ENCODE data around the gene PMEL. TPM values are rescaled to one million over a fixed set of nuclear protein-coding genes. Genes with fewer than 3 reads are reported as not detected.

The PMEL gene
- total RNA-seq, 4 donors from 2014 or later, result 0.26 to 3.6 (median 2.9) TPM; not detected in 1

DNA sequence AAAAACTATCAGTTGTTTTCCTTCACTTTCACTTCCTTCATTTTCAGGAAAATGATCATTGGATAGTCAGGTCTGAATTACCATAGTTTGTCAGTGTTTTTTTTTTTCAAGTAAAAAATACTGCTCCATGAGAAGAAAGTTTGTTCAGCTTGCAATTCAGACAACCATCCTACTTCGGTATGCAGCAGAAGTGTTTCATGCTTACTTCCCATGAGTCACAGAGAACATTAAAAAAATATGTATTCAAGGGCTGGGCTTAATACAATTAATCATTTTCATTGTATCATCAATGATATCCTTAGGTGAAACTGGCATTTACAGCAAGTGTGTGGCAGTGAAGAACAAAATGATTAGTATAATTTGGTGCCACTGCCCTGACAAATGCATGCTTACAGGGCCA is 59.8 kb downstream of the PMEL start:
- H3K27me3 ChIP-seq, result no peaks in the 10 kb centered on the region
- H3K36me3 ChIP-seq, result no peaks in the 10 kb centered on the region
- no peak overlapping the region for H3K4me3 ChIP-seq
- no peaks in the 10 kb centered on the region for H3K4me1 ChIP-seq
- no peaks in the 10 kb centered on the region for H3K9me3 ChIP-seq
- no peak overlapping the region for H3K27ac ChIP-seq
- DNase-seq, result no peak
- TF ChIP-seq POLR2A (IDR thresholded peaks at IDR 0.05), result no peak
- TF ChIP-seq, protein P1, sequence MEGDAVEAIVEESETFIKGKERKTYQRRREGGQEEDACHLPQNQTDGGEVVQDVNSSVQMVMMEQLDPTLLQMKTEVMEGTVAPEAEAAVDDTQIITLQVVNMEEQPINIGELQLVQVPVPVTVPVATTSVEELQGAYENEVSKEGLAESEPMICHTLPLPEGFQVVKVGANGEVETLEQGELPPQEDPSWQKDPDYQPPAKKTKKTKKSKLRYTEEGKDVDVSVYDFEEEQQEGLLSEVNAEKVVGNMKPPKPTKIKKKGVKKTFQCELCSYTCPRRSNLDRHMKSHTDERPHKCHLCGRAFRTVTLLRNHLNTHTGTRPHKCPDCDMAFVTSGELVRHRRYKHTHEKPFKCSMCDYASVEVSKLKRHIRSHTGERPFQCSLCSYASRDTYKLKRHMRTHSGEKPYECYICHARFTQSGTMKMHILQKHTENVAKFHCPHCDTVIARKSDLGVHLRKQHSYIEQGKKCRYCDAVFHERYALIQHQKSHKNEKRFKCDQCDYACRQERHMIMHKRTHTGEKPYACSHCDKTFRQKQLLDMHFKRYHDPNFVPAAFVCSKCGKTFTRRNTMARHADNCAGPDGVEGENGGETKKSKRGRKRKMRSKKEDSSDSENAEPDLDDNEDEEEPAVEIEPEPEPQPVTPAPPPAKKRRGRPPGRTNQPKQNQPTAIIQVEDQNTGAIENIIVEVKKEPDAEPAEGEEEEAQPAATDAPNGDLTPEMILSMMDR (IDR thresholded peaks at IDR 0.05), result no peak
- intact Hi-C loops (cut with DNase I; ENCODE audit: low total_unique reads), result no loop called here

Other genes starting within 250 kb of the PMEL start
- 100 to 1,000 TPM in 3 of 4 donors, 10 to 100 TPM in 1; 53.6 to 238 (median 140) TPM for gene BLOC1S1, start 250.0 kb downstream of the PMEL start, total RNA-seq
- gene RDH5, start 245.6 kb downstream of the PMEL start, total RNA-seq, result 10 to 100 TPM in 2 of 4 donors, 1 to 10 TPM in 2; 4.1 to 16.8 (median 9.7) TPM
- 100 to 1,000 TPM; 417 to 911 (median 637) TPM for gene CD63, start 237.0 kb downstream of the PMEL start, total RNA-seq
- gene GDF11, start 222.9 kb downstream of the PMEL start, total RNA-seq, result 10 to 100 TPM in 1 of 4 donors, 1 to 10 TPM in 2, under 1 TPM in 1; 0.77 to 17.1 (median 5.0) TPM
- gene SARNP, start 148.3 kb downstream of the PMEL start, total RNA-seq, result 100 to 1,000 TPM in 1 of 4 donors, 10 to 100 TPM in 3; 45.9 to 106 (median 66.6) TPM
- 10 to 100 TPM in 1 of 4 donors, 1 to 10 TPM in 3; 1.3 to 38.6 (median 7.5) TPM for gene ORMDL2, start 148.0 kb downstream of the PMEL start, total RNA-seq
- 100 to 1,000 TPM in 1 of 4 donors, 10 to 100 TPM in 2, 1 to 10 TPM in 1; 4.1 to 100 (median 40.2) TPM for gene DNAJC14, start 136.5 kb downstream of the PMEL start, total RNA-seq
- gene MMP19, start 123.1 kb downstream of the PMEL start, total RNA-seq, result 10 to 100 TPM in 2 of 4 donors, 1 to 10 TPM in 2; 5.6 to 36.6 (median 11.4) TPM
- 10 to 100 TPM in 3 of 4 donors, 1 to 10 TPM in 1; 8.2 to 26.8 (median 21.9) TPM for gene PYM1, start 38.1 kb downstream of the PMEL start, total RNA-seq
- 100 to 1,000 TPM in 1 of 4 donors, 10 to 100 TPM in 3; 24.0 to 183 (median 55.1) TPM for gene DGKA, start 34.9 kb downstream of the PMEL start, total RNA-seq
- gene CDK2, start 788 bp upstream of the PMEL start, total RNA-seq, result 10 to 100 TPM; 19.0 to 35.6 (median 28.7) TPM
- 100 to 1,000 TPM in 1 of 4 donors, 10 to 100 TPM in 3; 49.4 to 128 (median 67.2) TPM for gene RAB5B, start 8.0 kb upstream of the PMEL start, total RNA-seq
- gene SUOX, start 31.2 kb upstream of the PMEL start, total RNA-seq, result 10 to 100 TPM in 3 of 4 donors, 1 to 10 TPM in 1; 5.1 to 35.5 (median 26.7) TPM
- 10 to 100 TPM in 1 of 4 donors, 1 to 10 TPM in 2, not detected in 1; 4.4 to 19.4 (median 5.6) TPM for gene IKZF4, start 55.0 kb upstream of the PMEL start, total RNA-seq
- 1,000 to 10,000 TPM in 1 of 4 donors, 100 to 1,000 TPM in 1, 10 to 100 TPM in 2; 35.4 to 1,129 (median 240) TPM for gene RPS26, start 75.9 kb upstream of the PMEL start, total RNA-seq
- 10 to 100 TPM in 1 of 4 donors, 1 to 10 TPM in 2, under 1 TPM in 1; 0.77 to 29.0 (median 6.5) TPM for gene ERBB3, start 114.1 kb upstream of the PMEL start, total RNA-seq
- 100 to 1,000 TPM in 1 of 4 donors, 10 to 100 TPM in 3; 64.4 to 120 (median 81.0) TPM for gene PA2G4, start 138.5 kb upstream of the PMEL start, total RNA-seq
- gene RPL41, start 150.6 kb upstream of the PMEL start, total RNA-seq, result 1,000 to 10,000 TPM; 1,022 to 4,789 (median 2,600) TPM
- 1 to 10 TPM; 1.3 to 9.8 (median 4.2) TPM for gene ZC3H10, start 152.2 kb upstream of the PMEL start, total RNA-seq
- 100 to 1,000 TPM in 3 of 4 donors, 10 to 100 TPM in 1; 98.4 to 203 (median 134) TPM for gene ESYT1, start 162.2 kb upstream of the PMEL start, total RNA-seq
- 10 to 100 TPM in 3 of 4 donors, 1 to 10 TPM in 1; 6.7 to 57.5 (median 27.0) TPM for gene MYL6B, start 186.5 kb upstream of the PMEL start, total RNA-seq
- 1,000 to 10,000 TPM; 1,103 to 4,858 (median 2,577) TPM for gene MYL6, start 192.3 kb upstream of the PMEL start, total RNA-seq
- 100 to 1,000 TPM in 1 of 4 donors, 10 to 100 TPM in 3; 63.2 to 214 (median 81.0) TPM for gene SMARCC2, start 223.4 kb upstream of the PMEL start, total RNA-seq